Astrocyte (in vitro differentiated cells and primary cell): Measurements from ENCODE around the gene DDX6. TPM values are rescaled to one million over a fixed set of nuclear protein-coding genes. Genes with fewer than 3 reads are reported as not detected.

Experiments
- DNase-seq: peaks from one replicate; pipeline ENCODE4 v3.0.0-alpha.2; 2010; ENCODE audit warnings: low read depth
- FAIRE-seq: peaks from 2 replicates; lab custom pipeline; 2011; peaks lifted over from hg19 to GRCh38; lab: Jason Lieb, UNC
- H2AFZ ChIP-seq: 2 replicates; pipeline ENCODE4 v1.6.0; 2012; ENCODE audit warnings: low read depth, low read length, inconsistent platforms
- H3K27ac ChIP-seq: 2 replicates; pipeline ENCODE4 v1.5.1; 2011; ENCODE audit warnings: low read depth, low read length, inconsistent platforms
- H3K27me3 ChIP-seq: 2 replicates; pipeline ENCODE4 v1.6.0; 2011; ENCODE audit warnings: low read length, inconsistent platforms; ENCODE audit not compliant: insufficient read depth
- H3K36me3 ChIP-seq: 2 replicates; pipeline ENCODE4 v1.5.1; 2011; ENCODE audit warnings: low read length, inconsistent platforms; ENCODE audit not compliant: insufficient read depth
- H3K4me1 ChIP-seq: 2 replicates; pipeline ENCODE4 v1.5.1; 2011; ENCODE audit warnings: low read length, inconsistent platforms; ENCODE audit not compliant: insufficient read depth
- H3K4me2 ChIP-seq: 2 replicates; pipeline ENCODE4 v1.6.0; 2012; ENCODE audit warnings: low read length, inconsistent platforms
- H3K4me3 ChIP-seq: 2 replicates; pipeline ENCODE4 v1.5.1; 2011; ENCODE audit warnings: low read depth, mild to moderate bottlenecking, low read length, inconsistent platforms; ENCODE audit not compliant: insufficient read depth
- H3K79me2 ChIP-seq: 2 replicates; pipeline ENCODE4 v1.6.0; 2012; ENCODE audit warnings: mild to moderate bottlenecking, low read length, inconsistent platforms; ENCODE audit not compliant: insufficient read depth
- H3K9ac ChIP-seq: 2 replicates; pipeline ENCODE4 v1.6.0; 2012; ENCODE audit warnings: mild to moderate bottlenecking, low read length, inconsistent platforms
- H3K9me3 ChIP-seq: 2 replicates; pipeline ENCODE4 v1.5.1; 2012; ENCODE audit warnings: low read depth, mild to moderate bottlenecking, low read length, inconsistent platforms; ENCODE audit not compliant: insufficient read depth
- H4K20me1 ChIP-seq: 2 replicates; pipeline ENCODE4 v1.6.0; 2012; ENCODE audit warnings: low read length, inconsistent platforms; ENCODE audit not compliant: insufficient read depth
- H3K27ac Mint-ChIP-seq: one replicate; pipeline ENCODE4 v1.8.0; 2021; ENCODE audit warnings: mild to moderate bottlenecking, mixed read lengths; ENCODE audit not compliant: unreplicated experiment
- H3K27me3 Mint-ChIP-seq: one replicate; pipeline ENCODE4 v1.8.0; 2021; ENCODE audit warnings: low read depth, mixed read lengths; ENCODE audit not compliant: unreplicated experiment
- H3K36me3 Mint-ChIP-seq: one replicate; pipeline ENCODE4 v1.8.0; 2021; ENCODE audit warnings: low read depth, mixed read lengths; ENCODE audit not compliant: unreplicated experiment
- H3K4me1 Mint-ChIP-seq: one replicate; pipeline ENCODE4 v1.8.0; 2021; ENCODE audit warnings: low read depth, mixed read lengths; ENCODE audit not compliant: unreplicated experiment
- H3K4me3 Mint-ChIP-seq: one replicate; pipeline ENCODE4 v1.8.0; 2021; ENCODE audit warnings: mild to moderate bottlenecking, moderate library complexity, mixed read lengths; ENCODE audit not compliant: unreplicated experiment
- H3K9me3 Mint-ChIP-seq: one replicate; pipeline ENCODE4 v1.8.0; 2021; ENCODE audit warnings: mild to moderate bottlenecking, mixed read lengths; ENCODE audit not compliant: unreplicated experiment
- CTCF ChIP-seq: IDR thresholded peaks from 2 replicates; pipeline ENCODE4 v1.5.1; 2011; ENCODE audit warnings: low read depth, mild to moderate bottlenecking, inconsistent platforms, low read length, moderate library complexity; ENCODE audit not compliant: insufficient read depth
- EZH2 ChIP-seq: IDR thresholded peaks from 2 replicates; pipeline ENCODE4 v1.6.1; 2012; ENCODE audit warnings: mild to moderate bottlenecking, low read length, inconsistent platforms; ENCODE audit not compliant: insufficient read depth
- total RNA-seq: library from RNA; stranded (reverse); gene quantifications from 2 replicates; pipeline ENCODE4 v1.2.1, GENCODE V29; 2021

The DDX6 gene
- total RNA-seq, 1 donor from 2014 or later: 196 TPM

DNA sequence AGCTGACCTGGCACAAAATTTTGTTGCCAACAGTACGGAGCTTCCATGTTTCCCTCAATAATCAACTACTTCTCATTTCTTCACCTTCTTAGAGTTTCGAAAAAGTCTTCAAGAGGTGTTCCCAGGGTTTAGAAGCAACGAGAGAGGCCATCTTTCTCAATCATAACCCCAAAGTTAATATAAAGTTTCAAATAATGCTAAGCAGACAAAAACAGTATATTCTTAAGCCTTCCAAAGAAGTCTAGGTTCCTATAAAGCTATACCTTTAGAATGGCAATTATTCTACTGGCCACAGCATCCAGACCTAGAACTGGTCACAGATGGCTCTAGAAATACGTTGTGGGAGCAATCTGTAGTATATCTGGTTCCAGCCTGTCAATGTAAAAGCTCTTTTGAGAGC, 16.9 kb downstream of the DDX6 start:
- H3K36me3 Mint-ChIP-seq: peaks cover 7% of the 10 kb centered on the region
- H3K27me3 ChIP-seq: no peaks in the 10 kb centered on the region
- H3K9me3 ChIP-seq: no peaks in the 10 kb centered on the region
- H3K27me3 Mint-ChIP-seq: no peaks in the 10 kb centered on the region
- H3K9me3 Mint-ChIP-seq: no peaks in the 10 kb centered on the region
- H3K4me3 ChIP-seq: no peak overlapping the region
- FAIRE-seq (no peak), DNase-seq (no peak)
- peaks cover 98% of the 10 kb centered on the region for H3K79me2 ChIP-seq
- TF ChIP-seq EZH2: no peak
- no peak overlapping the region for H2AFZ ChIP-seq
- H3K4me3 Mint-ChIP-seq: no peak overlapping the region
- no peak overlapping the region for H3K27ac ChIP-seq
- no peak overlapping the region for H3K9ac ChIP-seq
- H3K27ac Mint-ChIP-seq: no peak overlapping the region
- H3K4me1 Mint-ChIP-seq: peaks cover 24% of the 10 kb centered on the region
- H4K20me1 ChIP-seq: peaks cover 94% of the 10 kb centered on the region
- no peak overlapping the region for H3K4me2 ChIP-seq
- peaks cover 43% of the 10 kb centered on the region for H3K36me3 ChIP-seq
- H3K4me1 ChIP-seq: peaks cover 8% of the 10 kb centered on the region

- peak overlapping the region; percentile 21 for H3K4me3 Mint-ChIP-seq
- H3K4me1 Mint-ChIP-seq: peaks cover 29% of the 10 kb centered on the region
- Histone ChIP-seq H3K4me1 (peaks cover 8% of the 10 kb centered on the region), H3K4me3 (no peak overlapping the region), H3K9me3 (no peaks in the 10 kb centered on the region), H3K27ac (no peak overlapping the region), H3K4me2 (no peak overlapping the region), H3K79me2 (peaks cover 98% of the 10 kb centered on the region), H4K20me1 (peaks cover 94% of the 10 kb centered on the region), H2AFZ (no peak overlapping the region), H3K9ac (no peak overlapping the region), H3K27me3 (no peaks in the 10 kb centered on the region), H3K36me3 (peaks cover 25% of the 10 kb centered on the region)
- TF ChIP-seq EZH2 (no peak), CTCF (no peak)
- no peak for FAIRE-seq
- peaks cover 14% of the 10 kb centered on the region for H3K36me3 Mint-ChIP-seq
- H3K27ac Mint-ChIP-seq: peak overlapping the region; percentile 64
- no peak for DNase-seq
- no peaks in the 10 kb centered on the region for H3K27me3 Mint-ChIP-seq
- no peaks in the 10 kb centered on the region for H3K9me3 Mint-ChIP-seq
These were observed 19.2 kb downstream of the DDX6 start for GRCh38 chr11:118771547-118772288.

DNA sequence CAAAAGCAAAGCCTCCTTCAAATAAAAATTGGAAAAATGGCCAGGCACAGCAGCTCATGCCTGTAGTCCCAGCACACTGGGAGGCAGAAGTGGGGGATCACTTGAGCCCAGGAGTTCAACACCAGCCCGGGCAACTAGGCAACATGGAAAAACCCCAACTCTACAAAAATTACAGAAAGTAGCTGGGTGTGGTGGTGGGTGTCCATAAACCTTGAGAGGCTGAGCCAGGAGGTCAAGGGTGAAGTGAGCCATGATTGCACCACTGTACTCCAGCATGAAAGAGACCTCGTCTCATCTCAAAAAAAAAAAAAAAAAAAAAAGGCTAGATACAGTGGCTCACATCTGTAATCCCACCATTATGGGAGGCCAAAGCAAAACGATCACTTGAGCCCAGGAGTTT, 22.3 kb downstream of the DDX6 start:
- no peak overlapping the region for H2AFZ ChIP-seq
- no peaks in the 10 kb centered on the region for H3K9me3 ChIP-seq
- H3K4me1 ChIP-seq: peaks cover 8% of the 10 kb centered on the region
- H3K9ac ChIP-seq: no peak overlapping the region
- H3K27me3 Mint-ChIP-seq: no peaks in the 10 kb centered on the region
- H3K36me3 Mint-ChIP-seq: peaks cover 11% of the 10 kb centered on the region
- no peak overlapping the region for H3K4me3 ChIP-seq
- H3K36me3 ChIP-seq: peaks cover 24% of the 10 kb centered on the region
- peaks cover 91% of the 10 kb centered on the region for H4K20me1 ChIP-seq
- no peak overlapping the region for H3K4me3 Mint-ChIP-seq
- DNase-seq: no peak
- H3K4me1 Mint-ChIP-seq: peaks cover 24% of the 10 kb centered on the region
- H3K79me2 ChIP-seq: peaks cover 95% of the 10 kb centered on the region
- no peak overlapping the region for H3K27ac Mint-ChIP-seq
- H3K27me3 ChIP-seq: no peaks in the 10 kb centered on the region
- no peaks in the 10 kb centered on the region for H3K9me3 Mint-ChIP-seq
- no peak for TF ChIP-seq EZH2
- no peak for TF ChIP-seq CTCF
- H3K27ac ChIP-seq: no peak overlapping the region
- FAIRE-seq: no peak
- no peak overlapping the region for H3K4me2 ChIP-seq
